ENCODE measurements around the gene SENP8. TPM values are rescaled to one million over a fixed set of nuclear protein-coding genes. Genes with fewer than 3 reads are reported as not detected.
"Not testable (repeated sequence)": the region's sequence is repeated elsewhere in the genome, so short reads cannot be mapped to it uniquely, and the experiment has no call there.

SENP8 gene
- total and polyA plus RNA-seq, 2 of the 13 experiments (the other 11 are each of a cell fraction or from before 2014, with no cell fraction given) = 2.7 to 3.0 TPM

GRCh38 chr15:72099155-72099554, 19.0 kb upstream of the SENP8 start:
- ChIA-PET CTCF (ENCODE audit: low intra/inter-chr PET ratio, low total read pairs) (no interaction called here), POLR2A (no interaction called here)
- no peaks in the 10 kb centered on the region for H3K79me2 ChIP-seq (ENCODE audit: insufficient read depth, low read length)
- BruUV-seq (replicated peaks) = no TSS peak
- no peak for TF ChIP-seq DPF2 (CRISPR knock-in tag; IDR thresholded peaks at IDR 0.05; ENCODE audit: borderline replicate concordance, low read depth)
- no peak for TF ChIP-seq ZNF280B (CRISPR knock-in tag; IDR thresholded peaks at IDR 0.05; ENCODE audit: borderline replicate concordance)
- no peak for TF ChIP-seq RFXAP (CRISPR knock-in tag; IDR thresholded peaks at IDR 0.05; ENCODE audit: borderline replicate concordance)
- in situ Hi-C loops (cut with HindIII; ENCODE audit: extremely low pct_ligation_motif_present, low pct_unique_long_range_greater_than_20kb) = no loop called here
- no peak for DNase-seq (ENCODE audit: low spot score)
- no peak overlapping the region for H2AFZ ChIP-seq (ENCODE audit: low read length)
- no peaks in the 10 kb centered on the region for H3K9me3 ChIP-seq (ENCODE audit: low read length)
- H3K9ac ChIP-seq (ENCODE audit: insufficient read depth, low read depth, low read length) = no peak overlapping the region
- intact Hi-C loops (cut with micrococcal nuclease; ENCODE audit: unreplicated experiment) = no loop called here
- no peak overlapping the region for H3K4me3 ChIP-seq (replicated peaks in 1 of 3; ENCODE audit: insufficient read depth in 1 of 3, low read depth in 2 of 3, low read length in 3 of 3)
- no peak for FAIRE-seq
- no peak for ATAC-seq
- WGBS (ENCODE audit: low lambda C conversion rate) = 94% methylated on average over 4 of the region's 4 CpGs
- no peaks in the 10 kb centered on the region for H3K27me3 ChIP-seq (ENCODE audit: control insufficient read depth in 1 of 2, insufficient read depth in 2 of 2, low read length in 2 of 2)
- H3K27ac ChIP-seq (ENCODE audit: extremely low read length, insufficient read depth, low read length) = no peak overlapping the region
- no peak overlapping the region for H3K4me2 ChIP-seq (ENCODE audit: low read depth, low read length)
- H3K4me1 ChIP-seq (ENCODE audit: insufficient read depth, low read length) = no peaks in the 10 kb centered on the region
- H4K20me1 ChIP-seq (ENCODE audit: insufficient read depth, low read length) = no peaks in the 10 kb centered on the region
- no peaks in the 10 kb centered on the region for H3K36me3 ChIP-seq (replicated peaks in 1 of 2; ENCODE audit: control insufficient read depth in 1 of 2, insufficient read depth in 2 of 2, low read length in 2 of 2)

- DNase-seq (ENCODE audit: low spot score); H4K20me1 ChIP-seq (ENCODE audit: insufficient read depth, low read length); H3K4me2 ChIP-seq (ENCODE audit: low read depth, low read length); H3K4me1 ChIP-seq (ENCODE audit: insufficient read depth, low read length); H3K27ac ChIP-seq (ENCODE audit: extremely low read length, insufficient read depth, low read length); ATAC-seq; FAIRE-seq; BruUV-seq (replicated peaks); H3K36me3 ChIP-seq (replicated peaks in 1 of 2; ENCODE audit: control insufficient read depth in 1 of 2, insufficient read depth in 2 of 2, low read length in 2 of 2); in situ Hi-C loops (cut with HindIII; ENCODE audit: extremely low pct_ligation_motif_present, low pct_unique_long_range_greater_than_20kb); CTCF ChIA-PET (ENCODE audit: low intra/inter-chr PET ratio, low total read pairs); POLR2A ChIA-PET; H3K9ac ChIP-seq (ENCODE audit: insufficient read depth, low read depth, low read length); H3K27me3 ChIP-seq (ENCODE audit: control insufficient read depth in 1 of 2, insufficient read depth in 2 of 2, low read length in 2 of 2); H3K79me2 ChIP-seq (ENCODE audit: insufficient read depth, low read length); H3K4me3 ChIP-seq (replicated peaks in 1 of 3; ENCODE audit: insufficient read depth in 1 of 3, low read depth in 2 of 3, low read length in 3 of 3); H3K9me3 ChIP-seq (ENCODE audit: low read length); intact Hi-C loops (cut with micrococcal nuclease; ENCODE audit: unreplicated experiment); H2AFZ ChIP-seq (ENCODE audit: low read length): not testable (repeated sequence)
- no CpG with 5 or more reads among the region's 33 CpGs for WGBS (ENCODE audit: low lambda C conversion rate)
Observed at GRCh38 chr15:72100551-72100950, 17.7 kb upstream of the SENP8 start.

All from HepG2 (cell line).